Measurements from ENCODE around the gene ARHGEF16. TPM values are rescaled to one million over a fixed set of nuclear protein-coding genes. Genes with fewer than 3 reads are reported as not detected.

ARHGEF16 gene
- total RNA-seq, 6 donors from 2014 or later = 11.9 to 28.9 (median 13.4) TPM

GRCh38 chr1:3505161-3505560 is 50.7 kb downstream of the ARHGEF16 start:
- WGBS, 2 donors = 86 to 97% methylated on average over 11 to 16 of the region's 20 CpGs
- Histone ChIP-seq H3K27ac (peak overlapping the region; percentile 15 to 73 (median 50)), H3K4me3 (no peak overlapping the region), H3K27me3 (no peaks in the 10 kb centered on the region), H3K4me1 (peaks cover 0 to 17% (median 10%) of the 10 kb centered on the region in 4 donors), H3K9me3 (no peaks in the 10 kb centered on the region), H3K36me3 (peaks cover 0 to 32% (median 15%) of the 10 kb centered on the region in 4 donors)
- ATAC-seq (ENCODE audit: low FRiP score in 2 of 2) (no peak), DNase-seq (peak in 1 of 2 donors; percentile 79)
- TF ChIP-seq CTCF (IDR thresholded peaks at IDR 0.05) = no peak
- TF ChIP-seq POLR2A (IDR thresholded peaks at IDR 0.05) = no peak
- no peak for TF ChIP-seq EP300 (IDR thresholded peaks at IDR 0.05)
- no peak for TF ChIP-seq POLR2AphosphoS5 (IDR thresholded peaks at IDR 0.05)

GRCh38 chr1:3506041-3506440 is 51.6 kb downstream of the ARHGEF16 start:
- TF ChIP-seq POLR2AphosphoS5 (IDR thresholded peaks at IDR 0.05) (no peak), CTCF (IDR thresholded peaks at IDR 0.05) (no peak), EP300 (IDR thresholded peaks at IDR 0.05) (no peak), POLR2A (IDR thresholded peaks at IDR 0.05) (no peak)
- ATAC-seq (ENCODE audit: low FRiP score in 2 of 2) = no peak
- Histone ChIP-seq H3K36me3 (peaks cover 0 to 27% (median 13%) of the 10 kb centered on the region in 4 donors), H3K27ac (no peak overlapping the region), H3K27me3 (no peaks in the 10 kb centered on the region), H3K4me1 (peaks cover 0 to 17% (median 10%) of the 10 kb centered on the region in 4 donors), H3K9me3 (no peaks in the 10 kb centered on the region), H3K4me3 (no peak overlapping the region)
- DNase-seq = peak in 1 of 2 donors; percentile 70
- 93 to 100% methylated on average over 3 to 14 of the region's 15 CpGs for WGBS, 2 donors

- DNase-seq (peak in 1 of 2 donors; percentile 21), ATAC-seq (ENCODE audit: low FRiP score in 2 of 2) (no peak)
- no peaks in the 10 kb centered on the region for H3K9me3 ChIP-seq
- peaks cover 0 to 17% (median 10%) of the 10 kb centered on the region in 4 donors for H3K4me1 ChIP-seq
- H3K36me3 ChIP-seq = peaks cover 0 to 27% (median 13%) of the 10 kb centered on the region in 4 donors
- H3K4me3 ChIP-seq = no peak overlapping the region
- no peaks in the 10 kb centered on the region for H3K27me3 ChIP-seq
- H3K27ac ChIP-seq = no peak overlapping the region
- no peak for TF ChIP-seq EP300 (IDR thresholded peaks at IDR 0.05)
- TF ChIP-seq POLR2A (IDR thresholded peaks at IDR 0.05) = no peak
- TF ChIP-seq POLR2AphosphoS5 (IDR thresholded peaks at IDR 0.05) = no peak
- TF ChIP-seq CTCF (IDR thresholded peaks at IDR 0.05) = no peak
- 92 to 93% methylated on average over 7 of the region's 7 CpGs for WGBS, 2 donors
Measured at GRCh38 chr1:3506943-3507342, 52.5 kb downstream of the ARHGEF16 start.

GRCh38 chr1:3507636-3508275 is 53.3 kb downstream of the ARHGEF16 start:
- no peaks in the 10 kb centered on the region for H3K27me3 ChIP-seq
- WGBS, 2 donors = 89 to 94% methylated on average over 10 to 11 of the region's 11 CpGs
- H3K27ac ChIP-seq = no peak overlapping the region
- peaks cover 0 to 27% (median 13%) of the 10 kb centered on the region in 4 donors for H3K36me3 ChIP-seq
- ATAC-seq (ENCODE audit: low FRiP score in 2 of 2) (no peak), DNase-seq (peak in 1 of 2 donors; percentile 53)
- TF ChIP-seq CTCF (IDR thresholded peaks at IDR 0.05) (no peak), POLR2A (IDR thresholded peaks at IDR 0.05) (no peak), EP300 (IDR thresholded peaks at IDR 0.05) (no peak), POLR2AphosphoS5 (IDR thresholded peaks at IDR 0.05) (no peak)
- H3K4me3 ChIP-seq = no peak overlapping the region
- no peaks in the 10 kb centered on the region for H3K9me3 ChIP-seq
- peaks cover 0 to 17% (median 10%) of the 10 kb centered on the region in 4 donors for H3K4me1 ChIP-seq
